NCI-H2081 treated with DMSO at 0.1 percent for 48 hours (cell line): Measurements from ENCODE around the gene OGT.
"Not testable (repeated sequence)": the region's sequence is repeated elsewhere in the genome, so short reads cannot be mapped to it uniquely, and the experiment has no call there.

Experiments used
- DNase-seq: peaks from one replicate; lab custom pipeline; 2025; lab: John Stamatoyannopoulos, UW

Gene OGT

GRCh38 chrX:71540801-71541200, 7.9 kb downstream of the OGT start:
- no peak for DNase-seq

GRCh38 chrX:71541210-71542022, 8.5 kb downstream of the OGT start:
- no peak for DNase-seq

GRCh38 chrX:71542411-71542810, 9.5 kb downstream of the OGT start:
- no peak for DNase-seq

- DNase-seq: no peak
Measured at GRCh38 chrX:71542825-71543224, 9.9 kb downstream of the OGT start.

GRCh38 chrX:71543316-71543715, 10.4 kb downstream of the OGT start:
- no peak for DNase-seq

GRCh38 chrX:71545364-71545763, 12.5 kb downstream of the OGT start:
- no peak for DNase-seq

- DNase-seq: no peak
Measured at GRCh38 chrX:71546879-71547278, 14.0 kb downstream of the OGT start.

GRCh38 chrX:71547339-71547738, 14.4 kb downstream of the OGT start:
- no peak for DNase-seq

- no peak for DNase-seq
Measured at GRCh38 chrX:71549986-71550385, 17.1 kb downstream of the OGT start.

GRCh38 chrX:71550578-71550977, 17.7 kb downstream of the OGT start:
- DNase-seq: no peak

GRCh38 chrX:71556036-71556435, 23.1 kb downstream of the OGT start:
- DNase-seq: no peak

GRCh38 chrX:71558920-71559319, 26.0 kb downstream of the OGT start:
- DNase-seq: no peak

- not testable (repeated sequence) for DNase-seq
Measured at GRCh38 chrX:71559773-71560172, 26.9 kb downstream of the OGT start.

GRCh38 chrX:71563921-71564320, 31.0 kb downstream of the OGT start:
- DNase-seq: no peak

GRCh38 chrX:71565474-71566041, 32.7 kb downstream of the OGT start:
- DNase-seq: no peak

GRCh38 chrX:71571390-71571789, 38.5 kb downstream of the OGT start:
- DNase-seq: not testable (repeated sequence)

- DNase-seq: no peak
Measured at GRCh38 chrX:71573590-71573989, 40.7 kb downstream of the OGT start.

GRCh38 chrX:71577682-71578081, 44.8 kb downstream of the OGT start:
- DNase-seq: no peak

- no peak for DNase-seq
Measured at GRCh38 chrX:71578253-71579135, 45.6 kb downstream of the OGT start, which contains the start of gene GCNA. GCNA (plus strand) TSS chrX:71578437; CDS start chrX:71580822, 2,385 bp downstream.

- no peak for DNase-seq
Measured at GRCh38 chrX:71579136-71579989, 46.5 kb downstream of the OGT start.

- DNase-seq: no peak
Measured at GRCh38 chrX:71579990-71580380, 47.1 kb downstream of the OGT start.

- no peak for DNase-seq
Measured at GRCh38 chrX:71581210-71581609, 48.3 kb downstream of the OGT start.
